Ascending aorta (tissue), 2 donors: ENCODE measurements around the gene MLH1. TPM values are rescaled to one million over a fixed set of nuclear protein-coding genes. Genes with fewer than 3 reads are reported as not detected.

Experiments
- DNase-seq, 2 donors: peaks; one replicate each; pipeline ENCODE4 v3.0.0-alpha.2; 2019; ENCODE audit warnings: low spot score in 2 of 2
- H3K27ac ChIP-seq, 2 donors: fragments of 200-600 bp; sonication (generic); one replicate each; pipeline ENCODE4 v1.5.1; 2016 to 2017; ENCODE audit warnings: mild to moderate bottlenecking in 1 of 2
- H3K27me3 ChIP-seq: fragments of 200-600 bp; sonication (generic); one replicate; pipeline ENCODE4 v1.5.1; 2017
- H3K36me3 ChIP-seq, 2 donors: fragments of 200-600 bp; sonication (generic); one replicate each; pipeline ENCODE4 v1.5.1; 2016
- H3K4me1 ChIP-seq, 2 donors: fragments of 200-600 bp; sonication (generic); one replicate each; pipeline ENCODE4 v1.5.1; 2016 to 2017; ENCODE audit warnings: mild to moderate bottlenecking in 1 of 2
- H3K4me3 ChIP-seq, 2 donors: fragments of 200-600 bp; sonication (generic); one replicate each; pipeline ENCODE4 v1.5.1; 2016 to 2017; ENCODE audit warnings: mild to moderate bottlenecking in 1 of 2
- H3K9me3 ChIP-seq, 2 donors: fragments of 200-600 bp; sonication (generic); one replicate each; pipeline ENCODE4 v1.5.1; 2016
- intact Hi-C: fragments of 100-400 bp; cut with DNase I; formaldehyde crosslinking; loops from one replicate; pipeline ENCODE4 v1.15.1; 2023
- total RNA-seq: library from RNA; depleted of rRNA; stranded (reverse); fragments of >200 nt; gene quantifications from one replicate; pipeline ENCODE4 v1.1.0, GENCODE V29; 2016
- TF ChIP-seq, protein P1 (sequence below), 3 experiments: fragments of 200-600 bp in 2 of 3; fragments of 450-650 bp in 1 of 3; sonication (generic) in 2 of 3; IDR thresholded peaks; one replicate each; pipeline ENCODE4 v1.5.1; 2016 to 2019; ENCODE audit warnings: antibody characterized with exemption in 3 of 3, mild to moderate bottlenecking in 1 of 3, moderate library complexity in 1 of 3

MLH1 gene
- total RNA-seq, 1 donor from 2014 or later: 18.0 TPM

DNA sequence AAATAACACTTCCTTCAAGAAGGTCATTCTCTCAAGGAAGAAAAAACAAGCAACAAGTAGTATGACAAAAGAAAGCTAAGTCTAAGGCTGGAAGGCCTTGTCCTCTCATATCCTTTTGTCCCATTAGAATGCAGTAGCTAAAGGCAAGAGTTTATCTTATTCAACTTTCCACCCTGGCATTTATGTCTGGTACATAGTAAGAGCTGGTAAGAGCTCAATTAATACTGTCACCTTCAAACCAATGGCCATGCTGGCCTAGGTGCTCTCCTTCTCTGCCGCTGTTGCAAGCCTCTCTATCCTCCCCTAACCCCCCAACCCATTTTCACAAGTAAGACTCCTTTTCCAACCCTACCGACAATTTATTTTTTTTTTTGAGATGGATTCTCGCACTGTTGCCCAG, 99.2 kb downstream of the MLH1 start:
- DNase-seq: no peak
- Histone ChIP-seq H3K4me1 (peaks cover 0 to 12% of the 10 kb centered on the region in 2 donors), H3K36me3 (peaks cover 12 to 51% of the 10 kb centered on the region in 2 donors), H3K9me3 (no peaks in the 10 kb centered on the region), H3K27me3 (no peaks in the 10 kb centered on the region), H3K27ac (no peak overlapping the region), H3K4me3 (no peak overlapping the region)
- TF ChIP-seq, protein P1, sequence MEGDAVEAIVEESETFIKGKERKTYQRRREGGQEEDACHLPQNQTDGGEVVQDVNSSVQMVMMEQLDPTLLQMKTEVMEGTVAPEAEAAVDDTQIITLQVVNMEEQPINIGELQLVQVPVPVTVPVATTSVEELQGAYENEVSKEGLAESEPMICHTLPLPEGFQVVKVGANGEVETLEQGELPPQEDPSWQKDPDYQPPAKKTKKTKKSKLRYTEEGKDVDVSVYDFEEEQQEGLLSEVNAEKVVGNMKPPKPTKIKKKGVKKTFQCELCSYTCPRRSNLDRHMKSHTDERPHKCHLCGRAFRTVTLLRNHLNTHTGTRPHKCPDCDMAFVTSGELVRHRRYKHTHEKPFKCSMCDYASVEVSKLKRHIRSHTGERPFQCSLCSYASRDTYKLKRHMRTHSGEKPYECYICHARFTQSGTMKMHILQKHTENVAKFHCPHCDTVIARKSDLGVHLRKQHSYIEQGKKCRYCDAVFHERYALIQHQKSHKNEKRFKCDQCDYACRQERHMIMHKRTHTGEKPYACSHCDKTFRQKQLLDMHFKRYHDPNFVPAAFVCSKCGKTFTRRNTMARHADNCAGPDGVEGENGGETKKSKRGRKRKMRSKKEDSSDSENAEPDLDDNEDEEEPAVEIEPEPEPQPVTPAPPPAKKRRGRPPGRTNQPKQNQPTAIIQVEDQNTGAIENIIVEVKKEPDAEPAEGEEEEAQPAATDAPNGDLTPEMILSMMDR (IDR thresholded peaks at IDR 0.05): no peak
- intact Hi-C loops: no loop called here

GRCh38 chr3:37093481-37093880, 100.2 kb downstream of the MLH1 start:
- DNase-seq: no peak
- no peak overlapping the region for H3K27ac ChIP-seq
- H3K36me3 ChIP-seq: peaks cover 12 to 51% of the 10 kb centered on the region in 2 donors
- H3K27me3 ChIP-seq: no peaks in the 10 kb centered on the region
- no peak overlapping the region for H3K4me3 ChIP-seq
- H3K9me3 ChIP-seq: no peaks in the 10 kb centered on the region
- intact Hi-C loops: no loop called here
- TF ChIP-seq, protein P1 (IDR thresholded peaks at IDR 0.05): no peak
- peaks cover 0 to 14% of the 10 kb centered on the region in 2 donors for H3K4me1 ChIP-seq

GRCh38 chr3:37094636-37095035, 101.3 kb downstream of the MLH1 start:
- Histone ChIP-seq H3K4me1 (peaks cover 0 to 14% of the 10 kb centered on the region in 2 donors), H3K4me3 (no peak overlapping the region), H3K27ac (no peak overlapping the region), H3K36me3 (peaks cover 12 to 51% of the 10 kb centered on the region in 2 donors), H3K27me3 (no peaks in the 10 kb centered on the region), H3K9me3 (no peaks in the 10 kb centered on the region)
- no peak for DNase-seq
- intact Hi-C loops: no loop called here
- TF ChIP-seq, protein P1 (IDR thresholded peaks at IDR 0.05): no peak

GRCh38 chr3:37096288-37096687, 103.0 kb downstream of the MLH1 start:
- TF ChIP-seq, protein P1 (IDR thresholded peaks at IDR 0.05): no peak
- intact Hi-C loops: no loop called here
- Histone ChIP-seq H3K36me3 (peaks cover 0 to 34% of the 10 kb centered on the region in 2 donors), H3K4me1 (peaks cover 0 to 14% of the 10 kb centered on the region in 2 donors), H3K9me3 (no peaks in the 10 kb centered on the region), H3K4me3 (no peak overlapping the region), H3K27me3 (no peaks in the 10 kb centered on the region), H3K27ac (no peak overlapping the region)
- DNase-seq: no peak

DNA sequence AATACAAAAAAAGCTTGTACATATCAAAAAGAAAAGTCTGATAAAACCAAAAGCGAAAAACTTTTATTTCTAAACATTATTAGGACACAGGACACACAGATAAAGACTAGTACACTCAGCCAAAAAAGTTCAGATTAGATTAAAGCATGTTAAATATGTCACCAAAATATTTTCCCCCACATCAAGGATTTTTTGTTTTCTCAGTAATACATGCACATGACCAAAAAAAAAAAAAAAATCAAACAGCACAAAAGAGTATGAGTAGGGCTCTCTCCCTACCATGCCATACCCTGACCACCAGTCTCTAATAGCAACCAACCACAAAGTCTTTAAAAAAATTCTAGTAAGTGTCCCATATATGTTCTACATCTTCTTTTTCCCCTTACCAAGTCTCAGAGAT, 103.7 kb downstream of the MLH1 start:
- no peak for DNase-seq
- peak overlapping the region in 1 of 2 donors; percentile 7 for H3K27ac ChIP-seq
- peaks cover 0 to 33% of the 10 kb centered on the region in 2 donors for H3K36me3 ChIP-seq
- no peaks in the 10 kb centered on the region for H3K27me3 ChIP-seq
- TF ChIP-seq, protein P1 (IDR thresholded peaks at IDR 0.05): no peak
- H3K9me3 ChIP-seq: no peaks in the 10 kb centered on the region
- intact Hi-C loops: no loop called here
- no peak overlapping the region for H3K4me3 ChIP-seq
- peaks cover 0 to 14% of the 10 kb centered on the region in 2 donors for H3K4me1 ChIP-seq

GRCh38 chr3:37097776-37098175, 104.5 kb downstream of the MLH1 start:
- intact Hi-C loops: no loop called here
- no peak for DNase-seq
- H3K36me3 ChIP-seq: peaks cover 0 to 26% of the 10 kb centered on the region in 2 donors
- no peaks in the 10 kb centered on the region for H3K27me3 ChIP-seq
- peaks cover 0 to 14% of the 10 kb centered on the region in 2 donors for H3K4me1 ChIP-seq
- no peaks in the 10 kb centered on the region for H3K9me3 ChIP-seq
- no peak overlapping the region for H3K4me3 ChIP-seq
- TF ChIP-seq, protein P1 (IDR thresholded peaks at IDR 0.05): no peak
- H3K27ac ChIP-seq: peak overlapping the region in 1 of 2 donors; percentile 7
